ENCODE data around the gene WDR37. TPM values are rescaled to one million over a fixed set of nuclear protein-coding genes. Genes with fewer than 3 reads are reported as not detected.
"Not testable (repeated sequence)": the region's sequence is repeated elsewhere in the genome, so short reads cannot be mapped to it uniquely, and the experiment has no call there.

The WDR37 gene
- total RNA-seq, 1 experiment from 2014 or later, result 3.2 TPM

DNA sequence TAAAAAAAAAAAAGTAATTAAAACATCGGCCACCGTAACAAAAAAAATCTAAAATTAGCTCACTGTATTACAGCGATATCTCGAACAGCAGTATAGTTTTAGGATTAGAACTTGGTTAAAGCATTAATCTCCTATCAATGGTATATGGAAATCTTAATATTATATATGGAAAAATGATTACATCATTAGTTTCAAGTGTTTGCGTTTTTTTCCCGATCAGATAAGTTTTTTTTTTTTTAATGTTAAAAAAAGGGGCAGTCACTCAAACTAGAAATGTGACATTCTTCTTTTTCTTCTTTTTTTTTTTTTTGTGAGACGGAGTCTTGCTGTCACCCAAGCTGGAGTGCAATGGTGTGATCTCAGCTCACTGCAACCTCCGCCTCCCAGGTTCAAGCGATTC is 14.7 kb upstream of the WDR37 start:
- no peak for DNase-seq (ENCODE audit: low spot score)

DNA sequence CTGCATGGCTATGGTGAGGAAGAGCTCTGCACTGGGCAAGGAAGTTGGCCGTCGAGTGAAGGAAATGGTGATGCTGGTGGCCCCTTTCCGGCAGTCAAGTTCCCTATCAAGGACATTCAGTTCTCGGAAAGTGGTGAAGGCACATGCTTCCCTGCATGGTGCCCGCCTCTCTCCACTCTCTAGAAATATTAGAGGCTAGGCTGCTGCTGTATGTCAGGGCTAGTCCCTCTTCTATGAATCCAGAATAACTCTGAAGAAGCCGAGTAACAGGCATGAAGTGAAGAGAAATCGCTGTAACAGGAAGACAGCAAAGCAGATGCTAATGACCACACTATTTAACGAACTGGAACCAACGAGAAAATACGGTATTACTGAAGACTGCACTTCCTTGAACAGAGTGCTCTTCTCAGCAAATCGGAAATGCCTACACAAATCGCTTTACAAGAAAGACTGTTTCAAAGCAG is 12.6 kb upstream of the WDR37 start:
- no peak for DNase-seq (ENCODE audit: low spot score)

GRCh38 chr10:1044146-1044545 is 12.0 kb upstream of the WDR37 start:
- DNase-seq (ENCODE audit: low spot score), result no peak

GRCh38 chr10:1044964-1045363 is 11.2 kb upstream of the WDR37 start:
- no peak for DNase-seq (ENCODE audit: low spot score)

DNA sequence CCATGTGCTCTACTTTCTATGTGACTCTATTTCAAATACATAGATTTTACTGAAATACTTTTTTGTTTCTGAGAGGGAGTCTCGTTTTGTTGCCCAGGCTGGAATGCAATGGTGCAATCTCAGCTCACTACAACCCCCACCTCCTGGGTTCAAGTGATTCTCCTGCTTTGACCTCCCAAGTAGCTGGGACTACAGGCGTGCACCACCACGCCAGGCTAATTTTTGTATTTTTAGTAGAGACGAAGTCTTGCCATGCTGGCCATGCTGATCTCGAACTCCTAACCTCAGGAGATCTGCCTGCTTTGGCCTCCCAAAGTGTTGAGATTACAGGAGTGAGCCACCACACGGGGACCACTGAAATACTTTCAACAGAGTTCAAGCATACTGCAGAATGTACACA is 10.8 kb upstream of the WDR37 start:
- DNase-seq (ENCODE audit: low spot score), result no peak

DNA sequence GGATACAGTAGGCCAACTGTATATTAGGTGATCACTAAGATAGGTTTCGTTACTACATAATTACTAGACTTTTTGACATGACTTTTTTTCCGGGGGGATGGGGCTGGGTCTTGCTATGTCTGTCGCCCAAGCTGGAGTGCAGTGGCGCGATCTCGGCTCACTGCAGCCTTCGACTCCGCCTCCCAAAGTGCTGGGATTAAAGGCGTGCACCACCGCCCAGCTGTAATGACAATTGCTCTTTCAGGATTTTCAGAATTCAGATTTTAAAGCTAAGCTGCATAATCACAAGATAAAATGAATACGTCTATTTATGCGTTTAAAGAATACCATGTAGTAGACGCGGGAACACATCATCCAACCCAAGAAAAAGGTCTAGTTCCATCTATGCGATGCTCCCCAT is 8.2 kb upstream of the WDR37 start:
- no peak for DNase-seq (ENCODE audit: low spot score)

- DNase-seq (ENCODE audit: low spot score), result no peak
Observed at GRCh38 chr10:1048349-1048731, 7.8 kb upstream of the WDR37 start.

DNA sequence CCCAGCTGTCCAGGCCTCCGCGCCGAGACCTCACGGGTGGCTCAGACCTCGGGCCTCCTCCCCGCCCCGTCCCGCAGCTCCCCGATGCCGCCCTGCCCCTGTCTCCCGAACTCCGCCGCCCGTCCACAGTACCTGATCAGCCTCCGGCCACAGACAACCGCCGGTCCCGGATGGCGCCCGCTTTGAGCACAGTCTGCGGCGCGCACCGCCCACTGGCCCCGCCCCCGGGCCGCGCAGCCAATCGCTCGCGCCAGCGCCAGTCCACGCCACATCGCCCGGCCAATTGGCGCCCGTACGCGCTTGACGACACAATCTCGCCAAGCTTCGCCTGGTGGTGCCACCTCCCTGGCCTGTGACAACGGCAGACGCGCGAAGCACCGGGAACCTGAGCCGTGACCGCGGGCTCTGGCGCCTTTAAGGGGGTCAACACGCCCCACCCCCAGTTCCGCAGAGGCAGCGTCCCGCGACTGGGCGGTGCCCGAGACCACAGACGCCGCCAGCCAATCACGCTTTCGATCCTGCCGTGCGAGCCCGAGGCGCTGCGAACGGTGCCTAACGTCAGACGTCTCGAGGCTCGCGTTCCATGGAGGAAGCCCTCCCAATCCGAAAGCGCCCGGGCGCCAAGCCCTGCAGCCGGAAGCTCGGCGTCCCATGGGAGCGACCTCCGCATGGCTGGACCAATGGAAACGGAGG is 7.3 kb upstream of the WDR37 start, which contains the start of gene IDI1:
Gene IDI1, minus strand, starts transcription at position 388 of the 693 bp plus-strand sequence. Its CDS starts 116 bp downstream, at position 272.
- DNase-seq (ENCODE audit: low spot score), result peak; percentile 95

GRCh38 chr10:1049425-1049958 is 6.7 kb upstream of the WDR37 start:
- no peak for DNase-seq (ENCODE audit: low spot score)

GRCh38 chr10:1050145-1050544 is 6.0 kb upstream of the WDR37 start:
- no peak for DNase-seq (ENCODE audit: low spot score)

GRCh38 chr10:1050554-1050953 is 5.6 kb upstream of the WDR37 start:
- DNase-seq (ENCODE audit: low spot score), result no peak

DNA sequence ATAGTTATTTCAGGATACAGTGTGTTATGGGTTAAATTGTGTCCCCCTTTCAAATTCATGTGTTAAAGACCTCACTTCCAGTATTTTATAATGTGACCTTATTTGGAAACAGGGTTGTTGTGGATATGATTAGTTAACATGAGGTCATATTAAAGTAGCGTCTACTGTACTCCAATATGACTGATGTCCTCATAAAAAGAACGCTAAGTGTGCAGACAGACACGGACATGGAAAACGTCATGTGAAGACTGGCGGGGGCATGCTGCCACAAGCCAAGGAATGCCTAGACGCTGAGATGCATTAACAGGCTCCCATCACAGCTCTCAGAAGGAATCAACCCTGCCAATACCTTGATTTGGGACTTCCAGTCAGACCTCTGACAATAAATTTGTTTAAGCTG is 1.5 kb upstream of the WDR37 start:
- no peak for DNase-seq (ENCODE audit: low spot score)

DNA sequence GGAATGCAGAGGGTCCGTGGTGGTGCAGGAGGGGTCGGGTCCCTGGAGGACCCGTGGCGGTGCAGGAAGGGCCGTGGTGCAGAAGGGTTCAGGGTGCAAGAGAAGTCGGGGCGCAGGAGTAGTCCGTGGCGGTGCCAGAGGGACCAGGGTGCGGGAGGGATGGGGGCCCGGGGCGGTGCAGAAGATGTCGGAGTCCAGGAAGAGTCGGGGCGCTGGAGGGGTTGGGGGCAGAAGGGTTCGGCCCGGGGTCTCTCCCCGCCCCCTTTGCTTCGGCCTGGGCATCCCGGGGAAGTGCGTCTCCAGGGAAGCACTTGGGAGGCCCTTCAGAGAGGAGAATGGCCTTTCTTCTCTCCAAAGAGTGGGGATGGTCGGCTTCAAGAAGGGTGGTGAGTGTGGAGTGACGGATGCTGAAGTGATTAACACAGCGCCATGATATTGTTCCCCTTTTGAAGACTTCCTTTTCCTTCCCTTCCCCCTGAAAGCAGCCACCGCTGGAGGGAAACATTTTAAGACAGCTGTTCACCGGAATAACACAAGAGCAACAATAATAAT is 997 bp downstream of the WDR37 start:
- DNase-seq (ENCODE audit: low spot score), result no peak

DNA sequence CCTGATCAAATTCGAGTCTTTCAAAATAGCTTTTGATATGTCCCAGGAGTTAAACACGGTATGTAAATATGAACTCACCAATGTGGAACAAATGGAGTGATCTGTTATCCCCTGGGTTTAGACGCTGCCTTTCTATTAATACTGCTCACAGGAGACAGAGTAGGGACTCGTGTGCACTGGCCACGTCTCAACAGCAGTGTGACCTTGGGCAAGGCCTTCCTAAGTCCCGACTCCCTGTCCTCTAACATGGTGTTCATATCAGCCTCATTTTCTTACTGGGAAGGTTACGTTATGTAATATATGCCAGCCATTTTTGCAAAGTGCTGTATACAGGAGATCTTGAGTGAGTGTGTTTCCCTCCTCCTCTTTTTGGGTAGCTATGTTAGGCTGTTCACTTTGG is 1.8 kb downstream of the WDR37 start:
- DNase-seq (ENCODE audit: low spot score), result no peak

- DNase-seq (ENCODE audit: low spot score), result no peak
Observed at GRCh38 chr10:1059902-1060301, 3.7 kb downstream of the WDR37 start.

- DNase-seq (ENCODE audit: low spot score), result no peak
Observed at GRCh38 chr10:1061930-1062774, 6.0 kb downstream of the WDR37 start.

DNA sequence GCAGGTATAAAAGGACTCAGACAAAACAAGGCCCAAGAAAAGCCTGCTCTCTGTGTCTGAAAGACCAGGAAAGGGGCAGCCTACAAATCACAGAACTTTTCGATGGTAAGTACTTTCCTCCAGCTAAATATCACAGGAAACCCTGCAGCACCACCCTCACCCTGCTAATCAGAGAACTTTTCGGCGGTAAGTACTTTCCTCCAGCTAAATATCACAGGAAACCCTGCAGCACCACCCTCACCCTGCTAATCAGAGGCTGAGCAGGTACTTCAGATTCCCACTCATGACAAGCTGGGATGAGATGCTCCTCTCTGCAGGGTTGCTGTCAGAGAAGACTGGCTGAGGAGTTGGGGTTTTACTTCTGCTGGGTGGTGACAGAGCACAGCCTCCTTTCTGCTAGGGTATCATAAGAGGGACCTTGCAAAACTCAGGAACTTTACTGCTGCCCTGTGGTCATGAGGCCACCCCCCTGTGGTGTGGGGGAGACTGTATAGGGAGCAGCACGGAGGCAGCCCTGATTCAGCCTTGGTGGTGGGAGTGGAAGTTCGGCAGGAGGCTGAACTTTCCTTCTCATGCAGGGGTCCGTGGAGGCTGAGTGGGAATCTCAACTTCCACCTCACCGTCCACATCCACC is 7.2 kb downstream of the WDR37 start:
- no peak for DNase-seq (ENCODE audit: low spot score)

DNA sequence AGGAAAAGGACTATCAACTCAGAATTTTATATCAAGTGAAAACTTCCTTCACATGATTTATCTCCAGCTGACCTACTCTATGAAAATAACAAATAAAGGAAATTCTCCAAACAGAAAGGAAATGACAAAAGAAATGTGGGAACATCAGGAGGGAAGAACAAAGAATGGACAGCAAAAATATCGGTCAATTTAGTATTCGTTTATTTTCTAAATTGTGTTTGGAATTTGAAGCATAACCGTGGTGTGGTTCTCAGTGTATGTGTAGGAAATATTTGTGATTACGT is 8.7 kb downstream of the WDR37 start:
- DNase-seq (ENCODE audit: low spot score), result no peak

- not testable (repeated sequence) for DNase-seq (ENCODE audit: low spot score)
Observed at GRCh38 chr10:1066734-1067133, 10.5 kb downstream of the WDR37 start.

- DNase-seq (ENCODE audit: low spot score), result no peak
Observed at GRCh38 chr10:1068380-1069361, 12.5 kb downstream of the WDR37 start.

GRCh38 chr10:1070919-1071318 is 14.7 kb downstream of the WDR37 start:
- no peak for DNase-seq (ENCODE audit: low spot score)
